ENCODE results near the gene ATP6V1C2.
A peak's percentile ranks its signal among the peaks of the same experiment; 100 is the strongest.

The ATP6V1C2 gene

GRCh38 chr2:10709290-10709939 lies 12.0 kb upstream of the ATP6V1C2 start:
- no peaks in the 10 kb centered on the region for H3K4me1 ChIP-seq (ENCODE audit: control insufficient read depth, insufficient read depth, low read length)
- H3K4me3 ChIP-seq (ENCODE audit: low read depth, low read length): no peak overlapping the region
- CTCF ChIA-PET: interaction anchor here (0.6 to 1.5 kb wide), 9 partner anchors 8 to 416 kb away, joined by 3 to 7 read pairs (median 3); no protein-coding TSS in a partner anchor
- POLR2A ChIA-PET: no interaction called here
- H3K36me3 ChIP-seq (ENCODE audit: control insufficient read depth in 2 of 2, insufficient read depth in 1 of 2, low read length in 2 of 2): no peaks in the 10 kb centered on the region
- no peak overlapping the region for H3K27ac ChIP-seq (ENCODE audit: extremely low read depth, low read depth, low read length)
- H3K9me3 ChIP-seq (ENCODE audit: control insufficient read depth, insufficient read depth, low read depth, low read length): no peaks in the 10 kb centered on the region
- TF ChIP-seq SCRT2 (tag by site-specific recombination; IDR thresholded peaks at IDR 0.05): 0 out of 2 replicates have a peak, but pooled peaks have one; percentile 26
- TF ChIP-seq ZNF175 (tag by site-specific recombination; IDR thresholded peaks at IDR 0.05): no peak
- peak; percentile 72 for TF ChIP-seq CTCF (tag by site-specific recombination; IDR thresholded peaks at IDR 0.05)
- TF ChIP-seq ZBTB17 (tag by site-specific recombination; IDR thresholded peaks at IDR 0.05): peak; percentile 8; the same call in 1 of the 2 replicates
- TF ChIP-seq GLIS2 (tag by site-specific recombination; IDR thresholded peaks at IDR 0.05): peak; percentile 54
- TF ChIP-seq PATZ1 (tag by site-specific recombination; IDR thresholded peaks at IDR 0.05): peak; percentile 35; the same call in 1 of the 2 replicates
- peak; percentile 59; the same call in 1 of the 2 replicates for TF ChIP-seq ZNF76 (tag by site-specific recombination; IDR thresholded peaks at IDR 0.05; ENCODE audit: borderline replicate concordance, low read depth)
- TF ChIP-seq ZNF202 (tag by site-specific recombination; IDR thresholded peaks at IDR 0.05; ENCODE audit: borderline replicate concordance): no peak
- TF ChIP-seq ZNF2 (tag by site-specific recombination; IDR thresholded peaks at IDR 0.05): no peak
- no peak for TF ChIP-seq ZNF280C (tag by site-specific recombination; IDR thresholded peaks at IDR 0.05)
- no peak for TF ChIP-seq HOXD13 (CRISPR knock-in tag; IDR thresholded peaks at IDR 0.05; ENCODE audit: borderline replicate concordance)
- TF ChIP-seq GLIS1 (tag by site-specific recombination; IDR thresholded peaks at IDR 0.05): peak; percentile 25; the same call in 1 of the 2 replicates
- TF ChIP-seq YY2 (tag by site-specific recombination; IDR thresholded peaks at IDR 0.05): 0 out of 2 replicates have a peak, but pooled peaks have one; percentile 13
- TF ChIP-seq ZNF214 (tag by site-specific recombination; IDR thresholded peaks at IDR 0.05; ENCODE audit: borderline replicate concordance): no peak
- TF ChIP-seq MEIS1 (CRISPR knock-in tag; IDR thresholded peaks at IDR 0.05; ENCODE audit: borderline replicate concordance): no peak
- peak; percentile 63 for TF ChIP-seq IKZF3 (tag by site-specific recombination; IDR thresholded peaks at IDR 0.05)
- TF ChIP-seq PRDM10 (tag by site-specific recombination; IDR thresholded peaks at IDR 0.05): peak; percentile 44; the same call in 1 of the 2 replicates
- peak; percentile 78 for TF ChIP-seq ZNF654 (tag by site-specific recombination; IDR thresholded peaks at IDR 0.05; ENCODE audit: low read depth)
- no peak for TF ChIP-seq ZNF335 (tag by site-specific recombination; conservative IDR thresholded peaks at IDR 0.05)

Measured in HEK293 (cell line).